ENCODE measurements around the gene FAXDC2.
"Not testable (repeated sequence)": the region's sequence is repeated elsewhere in the genome, so short reads cannot be mapped to it uniquely, and the experiment has no call there.

FAXDC2 gene

DNA sequence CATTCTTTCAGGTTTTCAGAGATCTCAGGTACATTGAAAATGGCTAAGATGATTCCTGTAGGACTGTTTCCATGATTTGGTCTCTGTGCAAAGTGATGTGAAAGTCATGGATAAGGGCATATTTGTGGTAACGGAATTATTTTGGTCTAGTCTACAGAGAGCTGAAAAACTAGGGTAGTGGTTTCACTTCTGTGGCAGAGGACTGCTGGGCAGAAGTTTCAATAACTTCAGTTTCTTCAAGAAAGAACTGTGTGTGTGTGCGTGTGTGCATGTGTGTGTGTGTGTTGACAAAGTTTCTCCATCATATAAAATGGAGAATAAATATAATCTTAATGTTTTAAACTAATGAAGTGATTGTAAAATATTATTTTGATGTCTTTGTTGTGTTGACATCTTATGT lies 12.4 kb upstream of the FAXDC2 start:
- no peak for DNase-seq (ENCODE audit: extremely low read depth in 1 of 2, low read depth in 1 of 2)

DNA sequence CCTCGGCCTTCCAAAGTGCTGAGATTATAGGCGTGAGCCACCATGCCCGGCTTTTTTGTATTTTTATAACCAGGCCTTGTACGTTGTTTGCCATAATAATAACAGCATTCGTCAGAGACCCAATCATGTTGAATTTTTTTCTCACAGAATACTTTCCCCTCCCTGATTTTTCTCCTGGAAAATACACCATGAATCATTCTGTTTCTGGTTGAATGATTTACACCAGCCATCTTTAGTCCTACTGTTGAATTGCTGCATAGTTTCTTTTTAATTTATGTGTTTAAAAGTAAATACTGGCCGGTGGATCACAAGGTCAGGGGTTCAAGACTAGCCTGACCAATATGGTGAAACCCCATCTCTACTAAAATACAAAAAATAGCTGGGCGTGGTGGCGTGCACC lies 11.5 kb upstream of the FAXDC2 start:
- no peak for DNase-seq (ENCODE audit: extremely low read depth in 1 of 2, low read depth in 1 of 2)

DNA sequence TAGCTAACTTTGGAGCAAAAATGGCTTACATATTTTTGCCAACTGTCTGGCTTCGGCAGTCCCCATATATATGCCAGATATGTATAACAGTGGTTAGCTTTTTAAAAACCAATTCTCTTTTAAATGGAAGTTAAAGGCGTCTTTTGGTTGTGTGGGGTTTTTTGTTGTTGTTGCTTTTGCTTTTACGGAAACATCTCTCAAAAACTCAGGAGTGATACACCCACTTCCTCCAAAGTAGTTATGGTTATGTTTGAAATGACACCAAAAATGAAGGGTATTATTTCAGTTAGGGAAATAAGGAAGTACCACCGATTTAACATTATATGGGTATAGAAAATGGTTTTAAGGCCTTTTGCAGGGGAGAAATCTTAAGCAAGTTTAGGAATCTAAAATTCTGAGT lies 10.4 kb upstream of the FAXDC2 start:
- no peak for DNase-seq (ENCODE audit: extremely low read depth in 1 of 2, low read depth in 1 of 2)

DNA sequence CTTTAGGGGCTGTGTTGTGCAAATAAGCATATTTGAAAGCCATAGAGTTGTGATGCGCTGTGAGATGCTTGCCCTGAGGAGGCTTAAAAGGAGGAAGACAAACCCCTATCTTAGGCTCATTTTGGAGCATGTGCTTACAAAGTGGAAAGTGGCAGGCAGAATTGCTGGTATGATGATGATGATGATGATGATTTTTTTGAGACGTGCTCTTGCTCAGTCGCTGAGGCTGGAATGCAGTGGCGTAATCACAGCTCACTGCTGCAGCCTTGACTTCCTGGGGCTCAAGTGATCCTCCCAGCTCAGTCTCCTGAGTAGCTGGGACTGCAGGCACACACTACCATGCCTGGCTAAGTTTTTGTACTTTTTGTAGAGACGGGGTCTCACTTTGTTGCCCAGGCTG lies 9.7 kb upstream of the FAXDC2 start:
- DNase-seq (ENCODE audit: extremely low read depth in 1 of 2, low read depth in 1 of 2), result no peak

DNA sequence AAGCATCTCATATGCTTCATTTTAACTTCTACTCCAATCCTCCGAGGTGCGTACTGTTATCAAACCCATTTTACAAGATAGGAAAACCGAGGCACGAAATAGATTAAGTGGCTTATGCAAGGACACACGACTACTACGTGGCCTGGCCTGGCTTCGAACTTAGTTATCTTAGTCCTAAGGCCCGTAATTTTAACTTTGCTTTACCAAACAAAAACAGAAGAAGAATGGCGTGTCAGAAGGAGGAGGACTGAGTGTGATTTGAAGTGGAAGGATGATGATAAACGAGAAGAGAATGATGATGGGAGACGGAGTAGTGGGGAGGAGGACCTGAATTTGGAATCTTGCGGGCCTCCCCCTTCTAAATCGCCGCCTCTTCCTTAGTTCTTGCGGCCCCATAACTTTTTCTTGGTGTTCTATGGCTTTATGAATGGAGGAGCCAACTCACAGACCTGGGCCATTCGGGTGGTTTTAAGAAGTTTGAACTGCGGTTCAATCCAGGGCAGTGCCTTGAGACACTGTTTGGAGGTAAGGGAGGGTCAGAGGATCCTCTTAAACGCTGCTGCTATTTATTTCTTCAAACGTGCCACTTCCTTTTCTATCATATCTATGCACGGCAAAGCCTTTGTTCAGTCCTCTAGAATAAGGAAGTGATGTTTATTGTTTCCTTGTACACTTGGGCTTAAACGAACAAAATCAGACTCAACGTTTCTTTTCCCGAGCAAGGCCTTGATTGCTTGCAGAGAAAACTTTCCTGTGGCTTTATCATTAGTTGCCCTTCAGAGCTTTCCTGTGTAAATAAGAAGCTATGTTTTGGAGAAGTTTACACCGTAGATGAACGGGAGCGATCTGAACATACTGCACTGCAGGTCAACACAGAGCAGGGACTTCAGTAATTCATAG lies 8.8 kb upstream of the FAXDC2 start:
- DNase-seq (ENCODE audit: extremely low read depth in 1 of 2, low read depth in 1 of 2), result no peak

DNA sequence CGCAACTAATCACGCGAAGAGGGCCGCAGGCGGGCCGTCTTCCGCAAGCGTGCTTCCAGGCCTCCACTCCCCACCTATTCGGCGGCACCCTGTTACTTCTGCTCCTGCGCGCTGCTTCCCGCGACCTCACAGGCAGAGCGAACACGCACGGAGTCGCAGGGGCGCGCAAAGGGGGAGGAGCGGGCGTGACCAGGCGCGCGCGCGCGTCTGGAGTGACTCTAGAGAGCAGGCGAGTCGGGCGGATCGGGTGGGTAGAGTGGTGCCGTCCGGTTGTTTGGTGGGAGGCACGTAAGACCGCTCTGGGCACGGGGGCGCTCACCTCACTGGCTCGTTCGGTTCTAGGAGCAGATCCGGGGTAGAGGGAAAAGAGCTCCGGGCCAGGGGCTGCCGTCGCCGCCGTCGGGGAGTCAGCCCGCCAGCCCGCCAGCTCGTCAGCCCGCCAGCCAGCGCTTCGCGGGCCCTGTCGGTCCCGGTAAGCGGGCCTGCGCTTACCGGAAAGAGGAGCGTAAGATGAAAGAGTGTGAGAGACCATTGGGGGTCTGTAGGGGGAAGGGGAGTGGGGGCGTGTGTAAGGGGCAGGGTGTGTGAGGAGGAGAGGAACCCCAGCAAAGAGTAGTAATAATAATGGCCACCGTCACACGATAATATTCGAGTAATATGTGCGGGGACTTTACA lies 8.0 kb upstream of the FAXDC2 start, which contains the start of gene CNOT8:
Gene CNOT8 (plus strand): TSS at position 331 of the 675 bp plus-strand sequence. CDS start 4,652 bp downstream, outside the sequence.
- DNase-seq (ENCODE audit: extremely low read depth in 1 of 2, low read depth in 1 of 2), result peak; percentile 91 to 95

DNA sequence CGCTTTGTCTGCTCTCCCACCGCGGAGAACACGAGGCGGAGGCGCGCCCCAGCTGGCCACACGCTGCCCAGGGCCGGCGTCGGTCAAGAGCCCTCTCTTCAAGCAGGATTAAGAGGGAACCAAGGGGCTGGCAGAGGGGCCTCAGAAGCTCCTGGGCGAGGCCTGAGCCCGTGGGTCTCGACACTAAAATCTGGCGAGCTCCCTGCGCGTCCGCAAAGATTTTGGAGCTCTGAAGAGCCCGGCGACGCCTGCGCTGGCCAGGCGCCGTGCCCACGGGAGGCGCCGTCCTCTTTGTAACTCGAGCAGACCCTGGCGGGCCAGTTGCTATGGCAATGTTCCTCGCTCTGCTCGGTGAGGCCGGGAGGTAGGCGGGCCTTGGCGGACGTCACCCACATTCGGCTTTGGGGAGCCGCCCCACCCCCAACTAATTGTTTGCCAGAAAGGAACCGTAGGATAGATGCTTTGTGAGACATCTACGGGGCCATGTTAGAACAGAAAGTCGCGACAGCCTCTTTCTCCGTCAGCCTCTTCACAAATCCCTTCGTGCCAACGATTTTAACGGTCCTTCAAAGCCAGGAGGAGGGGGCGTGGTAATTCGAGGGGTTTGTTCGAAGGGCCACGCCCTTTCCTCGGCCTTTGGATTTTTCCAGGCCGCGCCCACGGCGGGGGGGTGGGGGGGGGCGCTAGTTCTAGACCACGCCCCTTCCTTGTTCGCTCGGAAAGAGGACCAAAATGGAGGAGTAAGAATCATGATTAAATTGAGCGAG lies 7.3 kb upstream of the FAXDC2 start:
- DNase-seq (ENCODE audit: extremely low read depth in 1 of 2, low read depth in 1 of 2), result peak; percentile 75 to 85

DNA sequence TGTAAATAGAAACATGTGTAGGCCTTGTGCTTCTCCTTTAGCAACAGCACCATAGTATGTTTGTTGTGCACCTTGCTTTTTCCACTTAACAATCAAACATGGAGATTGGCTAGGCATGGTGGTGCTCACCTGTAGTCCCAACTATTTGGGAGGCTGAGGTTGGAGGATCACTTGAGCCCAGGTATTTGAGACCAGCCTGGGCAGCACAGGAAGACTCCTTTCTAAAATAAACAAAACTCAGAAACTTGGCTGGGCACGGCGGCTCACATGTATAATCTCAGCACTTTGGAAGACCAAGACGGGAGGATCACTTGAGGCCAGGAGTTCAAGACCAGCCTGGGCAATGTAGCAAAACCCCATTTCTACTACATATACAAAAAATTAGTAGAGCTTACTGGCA lies 948 bp upstream of the FAXDC2 start:
- DNase-seq (ENCODE audit: extremely low read depth in 1 of 2, low read depth in 1 of 2), result no peak

DNA sequence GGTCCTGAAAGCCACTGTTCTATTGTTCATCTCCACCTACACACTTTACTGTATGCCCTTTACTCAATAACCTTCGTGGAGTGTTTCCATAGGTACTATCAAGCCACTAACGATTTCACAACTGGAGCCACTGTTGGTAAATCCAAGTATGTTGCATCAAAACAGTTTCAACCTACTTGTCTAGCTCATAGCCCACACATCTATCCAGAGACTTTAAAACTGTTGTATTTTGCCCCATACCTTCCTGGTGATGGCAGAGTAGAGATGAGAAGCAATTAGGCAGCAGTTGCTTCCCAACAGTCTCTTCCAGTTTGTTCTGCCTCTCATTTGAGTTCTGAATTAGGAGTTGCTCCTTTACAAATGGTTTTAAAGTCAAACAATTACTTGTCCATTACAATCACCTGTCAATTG lies 607 bp downstream of the FAXDC2 start:
- DNase-seq (ENCODE audit: extremely low read depth in 1 of 2, low read depth in 1 of 2), result no peak

DNA sequence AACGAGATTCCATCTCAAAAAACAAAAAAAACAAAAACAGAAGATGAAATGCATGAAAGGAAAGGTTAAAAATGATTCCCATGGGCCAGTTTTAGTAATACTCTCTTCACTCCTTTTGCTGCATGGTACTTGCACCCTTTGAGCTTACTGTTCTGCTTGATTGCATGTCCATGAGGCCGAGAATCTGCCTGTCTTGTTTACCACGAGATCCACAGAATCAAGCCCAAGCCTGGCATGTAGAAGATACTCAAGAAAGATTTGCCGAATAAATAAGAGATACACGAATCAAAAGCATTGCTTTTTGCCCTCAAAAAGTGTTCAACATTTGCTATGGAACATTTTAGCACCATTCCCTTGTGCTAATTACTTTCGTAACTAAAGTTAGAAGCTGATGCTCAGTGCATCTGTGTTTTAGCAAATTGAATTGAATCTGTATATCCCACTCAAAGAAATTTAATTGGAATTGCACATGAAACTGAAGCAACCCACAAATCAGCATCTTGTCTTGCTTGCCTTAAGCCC lies 1.1 kb downstream of the FAXDC2 start:
- no peak for DNase-seq (ENCODE audit: extremely low read depth in 1 of 2, low read depth in 1 of 2)

DNA sequence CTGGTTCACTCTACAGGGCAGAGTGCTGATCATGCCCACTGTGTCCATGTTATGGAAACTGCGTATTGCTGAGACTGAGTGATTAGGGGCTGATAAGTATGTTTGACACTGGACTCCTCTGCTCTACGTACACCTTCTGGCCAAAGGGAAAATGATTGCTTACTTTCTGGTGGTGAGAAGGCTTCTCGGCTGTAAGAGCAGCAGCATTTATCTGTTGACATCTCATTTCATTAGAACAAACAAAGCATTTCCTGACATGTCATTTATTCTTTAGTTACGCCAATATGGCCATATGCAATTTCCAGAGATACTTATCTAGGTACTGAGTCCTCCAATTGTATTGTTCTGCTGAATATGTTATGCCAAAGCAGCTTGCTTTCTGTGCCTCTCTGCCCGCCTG lies 5.6 kb downstream of the FAXDC2 start:
- DNase-seq (ENCODE audit: extremely low read depth in 1 of 2, low read depth in 1 of 2), result no peak

DNA sequence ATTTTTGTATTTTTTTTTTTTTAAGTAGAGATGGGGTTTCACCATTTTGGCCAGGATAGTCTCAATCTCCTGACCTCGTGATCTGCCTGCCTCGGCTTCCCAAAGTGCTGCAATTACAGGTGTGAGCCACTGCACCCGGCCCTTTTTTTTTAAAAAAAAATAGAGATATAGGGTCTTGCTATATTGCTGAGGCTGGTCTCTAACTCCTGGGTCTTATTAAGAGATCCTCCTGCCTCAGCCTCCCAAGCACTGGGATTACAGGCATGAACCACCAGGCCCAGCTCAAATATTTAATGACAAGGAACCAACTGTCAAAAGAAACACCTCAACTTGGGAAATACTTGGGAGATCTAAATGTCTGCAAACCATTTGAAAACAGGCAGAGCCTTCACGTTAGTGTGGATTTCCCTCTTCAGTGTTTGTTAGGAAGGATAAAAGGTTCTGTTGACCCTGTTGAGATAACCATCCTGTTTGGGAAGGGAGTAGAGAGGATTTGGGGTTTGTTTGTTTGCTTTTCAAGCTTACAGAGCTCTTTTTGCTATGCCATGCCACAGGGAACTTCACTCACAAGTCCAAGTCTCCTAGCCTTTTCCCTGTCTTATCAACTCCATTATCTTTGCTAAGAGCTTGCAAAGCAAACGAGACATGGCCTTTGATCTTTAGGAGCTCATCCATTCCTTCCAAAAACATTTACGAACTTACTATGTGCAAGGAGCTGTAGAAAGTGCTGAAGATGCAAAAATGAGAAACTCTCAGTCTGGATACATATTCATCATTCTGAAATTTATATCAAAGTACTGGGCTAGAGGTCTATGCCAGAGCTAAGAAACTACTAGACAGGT lies 7.5 kb downstream of the FAXDC2 start:
- DNase-seq (ENCODE audit: extremely low read depth in 1 of 2, low read depth in 1 of 2), result no peak

DNA sequence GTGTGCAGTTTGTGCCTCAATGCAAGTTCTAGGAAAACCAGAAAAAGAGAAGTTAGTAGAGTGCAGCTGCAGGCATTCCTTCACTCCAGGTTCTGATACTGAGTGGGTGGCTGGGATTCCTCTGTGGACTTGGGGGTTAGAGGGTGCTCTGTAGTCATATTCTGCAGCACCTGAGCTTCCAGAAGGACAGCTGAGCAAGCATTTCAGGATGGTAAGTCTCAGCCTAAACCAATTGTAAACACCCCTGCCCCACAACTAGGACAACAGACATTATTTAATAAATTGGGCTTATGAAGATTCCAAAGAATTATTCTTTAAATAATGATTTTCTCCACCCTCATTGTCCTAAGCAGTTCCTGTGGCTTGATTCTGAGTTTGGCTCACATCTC lies 9.1 kb downstream of the FAXDC2 start:
- no peak for DNase-seq (ENCODE audit: extremely low read depth in 1 of 2, low read depth in 1 of 2)

DNA sequence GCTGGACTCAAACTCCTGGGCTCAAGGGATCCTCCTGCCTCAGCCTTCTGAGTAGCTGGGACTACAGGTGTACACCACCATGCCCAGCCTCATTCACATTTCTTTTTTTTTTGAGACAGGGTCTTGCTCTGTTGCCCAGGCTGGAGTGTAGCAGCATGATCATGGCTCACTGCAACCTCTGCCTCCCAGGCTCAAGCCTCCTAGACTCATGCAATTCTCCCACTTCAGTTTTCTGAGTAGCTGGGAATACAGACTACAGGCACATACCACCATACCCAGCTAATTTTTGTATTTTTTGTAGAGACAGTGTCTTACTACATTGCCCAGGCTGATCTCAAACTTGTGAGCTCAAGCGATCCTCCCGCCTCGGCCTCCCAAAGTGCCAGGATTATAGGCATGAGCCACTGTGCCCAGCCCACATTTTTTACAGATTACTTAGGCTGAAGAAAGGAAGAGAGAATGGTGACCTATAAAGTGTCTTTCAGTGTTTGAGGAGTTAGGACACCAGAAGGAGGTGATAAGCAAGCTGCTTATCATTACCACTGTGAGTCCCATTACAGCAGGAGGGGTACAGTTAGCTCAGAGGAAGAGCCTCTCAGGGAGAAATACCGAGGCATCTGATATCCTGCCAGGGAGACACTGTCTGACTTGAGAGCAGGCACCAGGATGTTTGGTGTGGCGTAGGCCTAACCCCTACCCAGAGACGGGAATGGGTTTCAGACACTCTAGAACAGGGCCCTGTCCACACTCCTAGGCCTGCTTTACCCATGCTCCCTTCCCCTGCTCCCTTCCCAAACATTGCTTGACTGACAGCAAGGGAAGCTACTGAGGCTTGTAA lies 9.7 kb downstream of the FAXDC2 start:
- no peak for DNase-seq (ENCODE audit: extremely low read depth in 1 of 2, low read depth in 1 of 2)

DNA sequence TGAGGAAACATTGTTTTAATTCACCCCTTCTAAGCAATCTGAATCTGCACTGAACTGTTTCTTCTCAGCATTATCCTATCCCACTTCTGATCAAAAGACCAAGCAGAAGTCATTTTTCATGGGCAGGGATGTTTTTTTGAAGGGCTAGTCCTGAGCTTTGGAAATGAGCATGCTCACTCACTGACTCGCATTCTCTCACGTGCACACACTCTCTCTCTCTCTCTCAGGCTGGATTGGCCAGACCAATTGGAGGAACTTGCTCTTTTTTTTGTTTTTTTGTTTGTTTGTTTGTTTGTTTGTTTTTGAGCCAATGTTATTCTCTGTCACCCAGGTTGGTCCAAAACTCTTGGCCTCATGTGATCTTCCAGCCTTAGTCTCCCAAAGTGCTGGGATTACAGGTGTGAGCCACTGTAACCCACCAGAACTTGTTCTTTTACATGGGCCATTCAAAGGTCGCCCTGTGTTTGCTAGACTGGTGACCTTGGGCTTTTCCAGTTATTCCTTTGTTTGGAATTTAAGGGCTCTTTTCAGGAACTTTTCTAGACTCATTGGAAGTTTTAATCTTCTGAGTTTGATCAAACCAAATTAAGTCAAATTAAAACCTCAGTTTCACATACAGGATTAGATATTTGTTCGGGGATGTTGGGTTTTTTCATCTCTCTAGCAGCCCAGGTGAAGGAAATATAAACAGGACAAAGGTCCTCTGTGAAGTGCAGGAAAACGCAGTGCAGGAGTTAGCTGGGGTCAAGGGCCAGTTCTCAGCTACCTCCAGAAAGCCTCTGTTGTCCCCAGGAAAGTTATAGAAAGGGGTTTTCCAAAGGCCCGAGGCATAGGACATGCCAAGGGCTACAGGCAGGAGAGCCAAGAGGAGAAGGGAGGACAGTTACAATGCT lies 13.1 kb downstream of the FAXDC2 start:
- DNase-seq (ENCODE audit: extremely low read depth in 1 of 2, low read depth in 1 of 2), result no peak

DNA sequence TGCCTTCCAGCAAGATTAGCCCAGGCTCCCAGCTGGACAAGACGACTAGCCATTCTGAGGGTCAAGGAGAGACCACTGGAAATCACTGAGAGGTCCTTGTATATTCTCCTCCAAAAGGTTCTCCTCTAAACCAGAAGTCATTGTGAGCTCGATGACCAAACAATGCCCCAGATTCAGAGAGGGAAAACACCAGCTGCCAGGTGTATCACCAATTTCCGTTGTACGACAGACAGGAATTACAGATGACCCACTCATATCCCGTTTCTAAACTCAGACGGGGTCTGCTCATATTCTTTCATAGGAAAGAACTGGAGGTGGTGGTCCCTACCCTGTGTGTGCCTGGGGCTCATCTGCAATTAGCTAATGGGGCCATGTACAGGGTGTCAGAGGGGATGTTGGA lies 14.2 kb downstream of the FAXDC2 start:
- no peak for DNase-seq (ENCODE audit: extremely low read depth in 1 of 2, low read depth in 1 of 2)

DNA sequence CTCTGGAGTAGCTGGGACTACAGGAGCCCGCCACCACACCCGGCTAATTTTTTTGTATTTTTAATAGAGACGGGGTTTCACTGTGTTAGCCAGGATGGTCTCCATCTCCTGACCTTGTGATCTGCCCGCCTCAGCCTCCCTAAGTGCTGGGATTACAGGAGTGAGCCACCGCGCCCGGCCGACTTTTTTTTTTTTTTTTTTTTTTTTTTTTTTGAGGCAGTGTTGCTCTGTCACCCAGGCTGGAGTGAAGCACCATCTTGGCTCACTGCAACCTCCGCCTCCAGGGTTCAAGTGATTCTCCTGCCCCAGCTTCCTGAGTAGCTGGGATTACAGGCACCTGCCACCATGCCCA lies 14.7 kb downstream of the FAXDC2 start:
- not testable (repeated sequence) for DNase-seq (ENCODE audit: extremely low read depth in 1 of 2, low read depth in 1 of 2)

DNA sequence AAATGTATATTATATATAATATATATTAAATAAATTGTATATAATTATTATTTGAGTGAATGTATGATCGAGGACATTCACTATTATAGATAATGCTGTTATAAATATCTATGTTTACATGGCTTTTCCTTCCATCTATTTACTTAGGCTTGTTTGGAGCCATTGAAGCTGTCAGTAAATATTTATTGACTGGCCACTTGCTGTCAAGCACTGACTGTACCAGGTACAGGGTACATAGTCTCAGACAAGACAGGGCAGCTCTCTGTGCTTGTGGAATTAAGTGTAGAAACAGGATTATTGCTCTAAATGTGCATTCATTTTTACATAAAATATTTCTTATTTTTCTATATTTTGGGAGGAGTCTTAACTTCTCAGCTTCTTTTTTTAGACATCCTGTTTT lies 16.4 kb downstream of the FAXDC2 start:
- no peak for DNase-seq (ENCODE audit: extremely low read depth in 1 of 2, low read depth in 1 of 2)

DNA sequence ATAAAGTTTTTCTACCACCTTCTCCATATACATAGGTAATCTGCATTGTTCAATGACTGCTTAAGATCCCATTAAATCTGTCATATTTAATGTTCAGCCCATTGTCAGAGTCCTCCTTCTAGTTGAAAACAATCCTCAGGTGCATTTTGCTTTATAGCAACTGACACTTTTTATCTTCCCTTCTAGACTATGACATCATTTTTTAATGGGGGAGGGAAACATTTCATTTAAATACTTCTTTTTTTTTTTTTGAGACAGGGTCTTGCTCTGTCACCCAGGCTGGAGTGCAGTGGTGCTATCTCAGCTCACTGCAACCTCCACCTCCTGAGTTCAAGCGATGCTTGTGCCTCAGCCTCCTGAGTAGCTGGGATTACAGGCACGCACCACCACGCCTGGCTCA lies 17.6 kb downstream of the FAXDC2 start:
- not testable (repeated sequence) for DNase-seq (ENCODE audit: extremely low read depth in 1 of 2, low read depth in 1 of 2)
